Stimulated activated CD4-positive, alpha-beta T cell treated with anti-CD3 and anti-CD28 coated beads, TNF-alpha, amount 100 ng/mL, for 48 hours (primary cell): Measurements from ENCODE around the gene DPP6.

Source experiments
- DNase-seq, 3 donors: peaks; one replicate each; pipeline ENCODE4 v3.0.0-alpha.2; 2020; ENCODE audit warnings: low read depth in 3 of 3

Gene DPP6

DNA sequence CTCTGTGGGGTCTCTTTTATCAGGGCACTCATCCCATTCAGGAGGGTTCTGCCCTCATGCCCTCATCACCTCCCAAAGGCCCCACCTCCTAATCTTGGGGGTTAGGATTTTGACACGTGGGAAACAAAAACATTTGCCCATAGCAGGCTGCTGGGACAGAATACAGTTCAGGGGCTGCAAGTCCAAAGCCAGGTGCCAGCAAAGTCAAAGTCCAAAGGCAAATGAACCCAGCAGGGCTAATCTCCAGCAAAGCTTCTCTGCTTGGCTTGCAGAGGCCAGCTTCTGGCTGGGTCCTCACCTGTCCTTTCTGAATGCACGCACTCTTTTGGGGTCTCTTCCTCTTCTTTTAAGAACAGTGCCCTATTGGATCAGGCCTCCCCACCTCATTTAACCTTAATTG lies 359.9 kb downstream of the DPP6 start:
- no peak for DNase-seq

DNA sequence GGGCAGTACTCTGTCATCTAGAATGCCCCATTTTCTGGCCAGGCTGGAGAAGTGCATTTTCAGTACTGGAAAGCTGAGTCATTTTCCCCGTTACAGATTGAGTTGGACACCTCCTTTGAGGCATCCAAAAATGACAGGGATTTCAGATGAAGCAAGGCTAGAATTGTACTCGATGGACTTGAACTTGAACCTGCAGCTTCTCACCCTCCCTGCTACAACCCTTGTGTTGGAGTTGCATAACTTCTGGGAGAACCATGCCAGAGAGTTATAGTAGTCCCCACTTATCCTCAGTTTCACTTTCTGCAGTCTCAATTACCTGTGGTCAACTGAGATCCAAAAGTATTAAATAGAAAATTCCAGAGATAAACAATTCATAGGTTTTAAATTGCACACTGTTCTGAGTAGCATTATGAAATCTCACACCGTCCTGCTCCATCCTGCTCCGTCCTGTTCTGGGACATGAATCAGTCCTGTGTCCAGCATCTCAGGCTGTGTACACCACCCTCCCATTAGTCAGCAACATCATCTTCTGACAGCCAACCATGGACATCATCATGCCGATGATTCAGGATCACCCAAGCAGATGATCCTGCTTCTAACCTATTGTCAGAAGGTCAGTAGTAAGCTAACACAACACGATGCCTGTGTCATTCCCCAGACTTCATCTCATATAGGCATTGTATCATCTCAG lies 363.7 kb downstream of the DPP6 start:
- DNase-seq, result no peak

DNA sequence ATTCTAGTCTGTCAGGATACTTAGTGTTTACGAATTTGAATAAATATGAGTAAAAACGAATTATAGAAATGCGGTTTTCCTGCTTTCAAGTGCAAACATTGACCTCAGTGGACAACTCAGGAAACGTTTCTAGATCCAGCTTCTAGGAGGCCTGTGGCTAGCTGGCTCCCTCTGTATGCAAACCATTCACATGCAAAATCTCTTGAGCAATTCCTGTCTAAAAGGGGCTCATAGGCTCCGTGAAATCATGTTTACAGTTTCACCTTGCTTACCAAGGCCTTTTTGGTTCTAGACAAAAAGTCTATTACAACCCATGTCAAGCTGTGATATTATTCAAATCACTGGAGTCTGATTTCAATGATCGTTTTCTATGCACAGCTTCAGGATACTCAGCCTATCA lies 364.5 kb downstream of the DPP6 start:
- DNase-seq, result no peak

DNA sequence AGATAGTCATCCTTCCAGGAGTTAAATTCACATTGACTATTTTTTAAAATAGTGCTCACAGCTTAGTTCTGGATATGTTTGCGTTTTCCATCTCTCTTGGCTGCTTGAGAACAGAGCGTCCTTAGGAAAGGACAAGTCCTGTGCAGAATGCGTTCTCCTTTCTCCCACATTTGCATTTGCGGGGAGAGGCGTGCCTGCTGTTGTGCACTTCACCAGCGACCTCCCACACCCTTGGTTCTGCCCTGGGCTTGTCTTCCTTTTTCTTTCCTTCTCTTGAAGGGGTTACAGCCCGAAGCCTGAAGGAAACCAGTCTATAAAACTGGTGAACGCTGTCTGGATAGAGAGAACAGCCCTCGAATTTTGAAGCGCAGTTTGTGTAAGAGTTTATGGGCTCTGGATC lies 367.1 kb downstream of the DPP6 start:
- no peak for DNase-seq

DNA sequence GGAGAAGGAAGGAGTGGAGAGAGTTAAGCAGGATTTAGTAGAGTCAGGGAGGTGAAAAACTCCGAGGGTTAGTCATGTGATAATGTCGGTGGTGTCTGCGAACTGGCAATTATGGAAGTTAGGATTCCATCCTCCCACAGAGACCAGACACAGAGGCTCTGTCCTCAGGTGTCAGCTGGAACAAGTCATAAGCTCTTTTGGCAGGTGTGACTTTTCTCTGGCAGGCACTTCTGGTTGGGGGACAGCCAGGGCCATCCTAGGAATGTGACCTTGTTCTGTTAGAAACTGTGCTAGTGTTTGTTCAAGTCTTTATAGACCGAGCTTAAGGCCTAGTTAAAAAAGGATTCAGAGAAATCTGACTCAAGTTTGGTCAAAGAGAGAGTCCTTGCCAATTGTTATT lies 371.0 kb downstream of the DPP6 start:
- no peak for DNase-seq

DNA sequence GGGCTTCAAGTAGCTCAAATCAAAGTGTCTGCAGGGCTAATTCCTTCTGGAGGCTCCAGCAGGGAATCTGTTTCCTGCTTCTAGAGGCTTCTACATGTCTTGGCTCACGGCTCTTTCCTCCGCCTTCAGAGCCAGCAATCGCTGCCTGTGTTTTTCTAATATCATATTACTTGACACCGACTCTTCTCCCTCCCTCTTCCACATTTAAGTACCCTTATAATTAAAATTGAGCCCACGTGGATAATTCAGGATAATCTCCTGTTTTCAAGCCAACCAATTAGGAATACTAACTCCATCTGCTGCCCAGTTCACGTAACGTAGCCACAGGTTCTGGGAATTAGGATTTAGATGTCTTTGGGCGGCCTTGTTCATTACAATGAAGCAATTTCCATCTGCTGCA lies 372.2 kb downstream of the DPP6 start:
- no peak for DNase-seq

DNA sequence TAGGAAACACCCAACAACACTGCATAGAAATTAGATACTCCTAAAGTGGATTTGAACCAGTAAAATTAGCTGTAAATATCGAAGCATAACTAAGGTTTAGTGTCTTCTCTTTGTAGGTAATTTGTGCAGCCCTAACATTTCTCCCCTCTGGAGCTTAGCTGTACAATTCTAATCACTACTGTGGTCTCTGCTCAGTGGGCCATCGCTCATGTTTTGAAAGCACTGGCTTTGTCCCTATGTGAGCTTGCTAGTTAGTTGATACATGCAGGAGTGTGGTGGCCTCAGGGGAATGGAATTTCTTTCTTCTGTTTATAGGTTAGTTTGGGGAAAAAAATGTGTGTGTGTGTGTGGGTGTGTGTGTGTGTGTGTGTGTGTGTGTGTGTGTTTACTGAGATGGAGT lies 373.1 kb downstream of the DPP6 start:
- no peak for DNase-seq

DNA sequence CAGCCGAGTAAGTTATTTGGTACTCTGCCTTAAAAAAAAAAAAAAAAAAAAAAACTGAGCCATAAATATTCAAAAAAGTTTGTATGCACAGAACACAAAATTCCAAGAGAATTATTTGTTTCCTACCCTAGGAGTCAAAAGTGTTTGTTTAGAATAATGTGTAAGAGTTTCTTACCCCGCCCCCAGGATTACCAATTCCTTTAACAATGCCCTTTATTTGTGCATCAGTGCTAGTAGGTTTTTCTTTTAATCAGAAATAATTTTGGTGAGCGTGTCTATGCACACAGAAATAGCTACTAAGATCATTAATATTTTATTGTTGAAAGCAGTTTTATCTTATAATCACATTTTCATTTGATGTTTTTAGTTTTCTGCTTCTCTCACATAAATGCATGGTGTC lies 374.6 kb downstream of the DPP6 start:
- no peak for DNase-seq

DNA sequence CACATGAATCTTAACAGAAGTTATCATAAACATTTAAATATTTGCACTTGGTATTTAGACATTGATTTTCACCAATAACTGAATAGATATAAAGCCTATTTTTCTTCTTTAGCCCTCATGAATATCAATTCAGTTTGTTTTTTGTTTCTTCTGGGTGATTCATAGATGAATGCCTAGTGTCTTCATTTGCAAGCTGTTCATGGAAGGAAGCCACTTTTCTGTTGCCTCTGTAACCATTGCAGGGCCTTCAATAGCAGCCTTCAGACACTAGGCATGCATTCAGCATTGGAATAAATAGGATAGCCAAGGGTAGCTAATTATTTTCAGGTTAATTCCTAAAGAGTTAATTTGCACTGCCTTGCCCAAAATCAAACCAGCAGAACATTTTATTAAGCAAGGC lies 375.3 kb downstream of the DPP6 start:
- DNase-seq, result no peak

DNA sequence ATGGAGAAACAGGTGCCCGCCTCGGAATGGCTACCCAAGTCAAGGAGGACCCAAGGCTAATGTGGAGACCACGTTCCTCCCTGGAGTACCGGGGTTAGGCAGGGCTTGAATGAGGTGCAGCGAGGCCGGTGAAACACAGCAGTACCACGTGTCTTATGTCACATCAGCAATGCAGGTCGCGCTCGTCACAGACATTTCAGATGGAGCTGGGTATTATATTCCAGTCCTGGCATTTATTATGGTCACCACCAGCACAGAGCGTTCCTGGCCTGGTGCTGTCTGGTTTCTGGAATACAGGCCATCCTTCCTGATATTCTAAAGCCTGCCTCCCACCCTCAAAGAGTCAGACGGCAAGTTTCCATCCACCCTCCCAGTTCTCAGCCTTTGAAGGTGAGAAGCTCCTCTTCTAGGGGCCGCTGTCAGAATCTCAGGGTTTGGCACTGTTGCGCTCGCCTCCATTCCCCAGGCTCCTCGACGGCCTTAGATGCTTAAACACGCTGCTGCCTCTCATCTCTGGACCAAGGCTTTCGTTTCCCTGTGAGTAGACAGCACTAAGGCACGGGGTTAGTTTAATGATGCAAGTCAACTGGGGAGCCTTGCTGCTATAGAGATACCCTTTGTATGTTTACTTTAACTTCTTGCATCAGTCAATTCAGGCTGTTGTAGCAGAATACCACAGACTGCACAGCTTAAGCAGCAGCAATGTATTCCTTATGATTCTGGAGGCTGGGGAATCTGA lies 377.6 kb downstream of the DPP6 start:
- DNase-seq, result no peak

DNA sequence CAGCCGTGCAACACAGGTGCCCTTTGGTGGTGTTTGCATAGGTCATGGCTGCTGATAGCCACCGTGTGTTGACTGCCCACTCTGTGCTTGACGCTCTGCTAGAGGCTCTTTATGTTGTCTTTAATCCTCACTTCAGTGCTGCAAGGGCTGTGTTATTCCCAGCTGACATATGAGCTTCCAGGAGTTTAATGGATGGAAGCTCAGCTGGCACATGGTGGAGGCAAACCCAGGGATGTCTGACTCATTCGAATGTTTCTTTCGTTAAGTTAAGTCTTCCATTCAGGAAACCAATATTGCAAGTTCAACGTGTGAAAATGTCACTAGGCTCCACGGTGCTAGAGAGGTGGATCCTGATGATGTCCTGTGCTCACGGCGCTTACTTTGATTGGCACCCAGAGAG lies 378.4 kb downstream of the DPP6 start:
- no peak for DNase-seq

DNA sequence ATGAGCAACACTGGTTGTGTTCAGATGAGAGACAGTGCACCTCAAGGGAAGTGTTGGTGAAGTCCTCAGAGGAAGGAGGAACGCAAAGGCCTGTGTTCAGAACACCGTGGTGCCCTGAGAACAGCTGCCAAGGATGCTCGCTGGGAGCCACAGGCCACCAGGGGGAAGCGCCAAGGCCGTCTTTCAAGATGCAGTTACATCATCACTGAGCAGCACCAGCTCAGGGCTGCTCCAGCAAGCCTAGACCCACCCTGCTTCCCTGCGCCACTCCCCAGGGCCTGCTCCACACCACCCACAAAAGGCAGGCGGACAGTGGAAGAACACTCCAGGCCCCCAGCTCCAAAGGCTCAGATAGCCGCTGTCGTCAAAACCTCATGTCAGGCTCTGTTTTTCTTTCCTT lies 378.8 kb downstream of the DPP6 start:
- no peak for DNase-seq

DNA sequence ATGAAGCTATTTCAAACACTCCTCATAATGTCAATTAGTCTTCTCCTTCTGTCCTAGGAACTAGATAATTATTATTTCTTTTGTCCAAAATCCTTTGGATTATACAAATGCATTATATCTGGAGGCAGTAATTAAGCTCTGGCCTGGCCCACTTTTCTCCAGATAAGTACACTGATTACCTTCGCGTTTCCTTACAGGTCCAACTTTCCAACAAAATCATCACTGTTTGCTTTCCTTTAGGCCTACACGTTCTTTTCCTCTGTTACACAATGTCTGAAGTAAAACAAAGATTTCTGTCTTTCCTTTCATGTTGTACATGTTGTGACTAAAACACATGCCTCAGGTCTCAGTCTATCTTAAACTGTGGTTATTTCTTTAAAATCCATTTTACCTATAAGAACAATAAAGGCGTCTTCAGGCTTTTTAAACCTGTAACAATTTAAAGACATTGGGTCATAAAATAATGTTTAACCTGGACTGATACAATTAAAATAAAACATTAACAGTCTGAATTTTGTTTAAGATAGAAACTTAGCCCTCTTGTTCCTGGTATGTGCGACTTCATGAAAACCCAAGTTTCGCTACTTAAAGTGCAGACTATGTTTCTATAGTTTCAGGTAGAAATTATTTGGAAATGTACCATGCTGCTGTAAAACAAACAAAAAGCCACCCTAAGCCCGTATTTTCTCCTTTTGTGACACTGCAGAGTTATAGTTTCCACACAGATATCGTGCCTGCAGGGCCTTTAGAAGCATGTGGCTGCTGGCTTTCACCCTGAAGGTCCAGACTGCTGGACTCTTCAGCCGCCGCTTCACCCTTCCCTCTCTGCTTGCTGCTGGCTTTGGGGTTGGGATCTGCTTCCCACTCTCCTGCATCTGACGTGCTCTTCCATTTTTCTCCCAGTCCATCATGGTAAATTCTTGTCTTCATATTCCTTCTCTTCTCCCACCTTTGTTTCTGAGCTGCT lies 381.7 kb downstream of the DPP6 start:
- no peak for DNase-seq

DNA sequence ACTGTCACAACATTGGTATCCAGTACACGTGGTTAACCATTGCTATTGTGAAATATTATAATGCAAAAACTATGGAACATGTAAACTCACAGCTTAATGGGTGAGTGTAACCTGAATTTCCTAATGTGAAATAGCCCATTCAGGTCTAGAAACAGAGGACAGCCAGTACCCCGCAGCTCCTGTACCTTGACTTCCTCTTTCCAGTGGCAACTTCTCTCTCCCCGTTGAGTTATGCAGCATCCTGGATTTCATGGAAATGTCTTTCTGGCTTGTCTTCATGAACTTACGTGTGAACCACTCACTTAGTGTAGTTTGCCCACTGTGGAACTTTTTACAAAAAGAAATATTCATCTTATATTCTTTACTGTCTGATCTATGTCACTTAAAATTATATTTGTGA lies 384.4 kb downstream of the DPP6 start:
- no peak for DNase-seq

DNA sequence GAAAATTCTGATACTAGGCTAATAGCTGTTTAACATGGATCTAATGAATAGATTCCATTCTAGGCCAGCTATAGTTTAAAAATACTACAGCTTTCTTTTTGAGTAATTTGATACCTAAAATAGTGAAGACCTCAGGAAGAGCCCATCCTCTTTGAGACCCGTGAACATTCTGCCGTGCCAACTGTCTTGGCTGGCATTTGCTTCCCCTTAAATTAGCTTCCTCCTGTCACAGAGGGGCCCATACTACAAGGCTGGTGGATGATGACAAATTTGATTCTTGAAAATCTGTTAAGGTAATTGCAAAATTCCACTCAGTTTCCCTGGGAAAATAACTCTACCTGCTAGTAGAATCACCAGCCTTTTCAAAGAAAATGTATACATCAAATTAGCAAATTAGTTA lies 385.0 kb downstream of the DPP6 start:
- DNase-seq, result no peak

DNA sequence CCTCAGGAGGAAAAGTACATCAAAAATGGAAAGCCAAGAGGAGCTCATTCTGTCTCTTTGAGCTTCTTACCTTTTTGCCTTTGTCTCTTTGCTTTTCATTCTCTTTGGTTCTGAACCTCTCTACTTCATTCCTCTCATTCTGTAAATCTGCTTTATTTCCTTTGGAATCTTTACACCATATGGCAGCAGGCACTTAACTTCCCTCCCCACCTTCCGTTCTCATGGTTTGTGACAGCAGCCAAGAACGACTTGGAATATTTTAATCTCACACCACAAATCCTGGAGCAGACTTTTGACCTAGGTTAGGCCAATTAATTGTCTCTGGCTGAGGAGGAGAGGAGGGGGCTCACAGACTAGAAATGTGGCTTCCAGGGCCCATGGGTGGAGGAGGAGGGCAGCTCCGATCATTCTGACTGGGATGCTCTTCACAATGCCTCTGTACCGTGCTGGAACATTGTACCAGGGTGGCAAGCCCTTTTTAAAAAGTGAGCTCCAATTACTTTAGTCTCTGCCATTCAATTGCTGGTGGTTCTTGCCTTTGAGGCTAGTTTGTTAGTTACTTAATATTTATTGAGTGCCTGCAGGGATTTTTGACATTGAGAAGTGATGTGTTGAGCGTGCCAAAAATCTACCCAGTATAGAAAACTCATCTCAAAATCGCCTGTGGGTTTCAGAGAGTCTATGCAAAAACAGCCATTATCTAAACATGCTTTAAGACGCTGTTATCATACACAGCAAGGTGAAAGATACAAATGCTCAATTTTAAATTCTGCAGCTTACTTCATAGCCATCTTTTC lies 386.6 kb downstream of the DPP6 start:
- DNase-seq, result no peak

DNA sequence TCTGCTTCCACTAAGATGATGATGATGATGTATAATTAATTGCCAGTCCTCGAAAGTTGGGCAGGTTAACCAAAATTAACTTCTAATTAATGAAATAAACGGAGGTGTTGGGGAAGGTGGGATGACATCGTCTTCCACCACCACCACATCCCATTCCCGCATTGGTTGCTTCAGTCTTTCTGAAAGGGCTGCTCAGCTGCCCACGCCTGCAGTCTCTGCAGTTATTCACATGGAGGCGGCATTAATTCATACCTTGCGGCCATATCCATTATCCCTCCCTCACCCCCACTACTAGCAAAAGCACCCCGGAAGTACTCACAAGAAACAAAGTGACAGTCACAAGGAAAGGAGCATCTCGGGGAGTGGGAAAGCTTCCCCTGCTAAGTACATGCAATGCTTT lies 387.9 kb downstream of the DPP6 start:
- no peak for DNase-seq

DNA sequence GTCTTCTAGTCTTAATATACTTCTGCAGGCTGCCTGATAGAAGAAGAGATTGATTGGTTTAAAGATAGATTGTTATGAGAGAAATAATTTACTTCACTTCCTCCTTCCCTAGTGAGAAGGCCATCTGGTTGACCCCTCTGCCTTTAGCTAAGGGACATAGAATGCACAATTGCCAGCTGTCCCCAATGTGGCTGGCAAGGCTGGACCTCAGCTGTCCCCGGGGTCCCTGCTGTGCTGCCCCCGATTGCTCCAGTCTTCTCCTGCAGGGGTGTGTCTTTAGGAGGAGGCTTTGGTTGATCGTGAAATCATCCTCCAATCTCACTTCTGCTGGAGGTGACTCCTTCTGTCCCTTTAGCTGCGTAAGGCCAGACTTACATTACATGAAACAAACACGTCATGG lies 388.5 kb downstream of the DPP6 start:
- no peak for DNase-seq

DNA sequence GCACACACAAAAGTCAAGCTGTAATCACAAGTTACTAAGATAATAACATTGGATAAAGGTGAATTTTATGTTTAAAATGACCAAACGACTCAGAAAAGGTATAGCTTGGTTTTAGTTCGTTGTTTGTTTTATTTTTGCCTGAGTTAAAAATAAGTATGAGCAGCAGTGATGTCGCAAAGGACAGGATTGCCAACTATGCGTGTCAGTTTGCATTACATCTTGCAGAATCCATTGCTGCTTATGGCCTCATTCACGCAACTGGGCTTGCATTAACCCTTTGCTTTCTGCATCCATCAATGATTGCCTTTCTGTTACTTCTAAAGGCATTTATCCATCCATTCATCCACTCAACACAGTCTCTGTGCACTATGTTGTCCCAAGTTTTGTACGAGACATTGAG lies 389.6 kb downstream of the DPP6 start:
- DNase-seq, result no peak

DNA sequence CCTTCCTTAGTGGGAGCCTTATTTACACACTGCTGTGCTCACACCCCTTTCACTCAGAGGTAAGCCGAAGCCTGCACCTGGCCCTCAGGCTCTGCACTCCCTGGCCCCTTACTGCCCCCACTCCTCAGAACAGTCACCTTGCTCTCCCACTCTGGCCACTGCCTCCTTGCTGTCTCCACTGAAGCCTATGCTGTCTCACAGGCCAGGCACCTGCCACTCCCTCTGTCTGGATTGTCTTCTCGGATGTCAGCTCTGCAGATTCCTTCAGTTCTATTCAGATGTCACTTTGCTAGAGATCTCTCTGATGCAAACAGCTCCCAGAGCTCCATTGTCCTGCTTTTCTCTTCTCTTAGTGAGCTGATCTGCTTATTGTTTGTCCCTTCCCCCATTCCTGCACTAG lies 390.7 kb downstream of the DPP6 start:
- no peak for DNase-seq

DNA sequence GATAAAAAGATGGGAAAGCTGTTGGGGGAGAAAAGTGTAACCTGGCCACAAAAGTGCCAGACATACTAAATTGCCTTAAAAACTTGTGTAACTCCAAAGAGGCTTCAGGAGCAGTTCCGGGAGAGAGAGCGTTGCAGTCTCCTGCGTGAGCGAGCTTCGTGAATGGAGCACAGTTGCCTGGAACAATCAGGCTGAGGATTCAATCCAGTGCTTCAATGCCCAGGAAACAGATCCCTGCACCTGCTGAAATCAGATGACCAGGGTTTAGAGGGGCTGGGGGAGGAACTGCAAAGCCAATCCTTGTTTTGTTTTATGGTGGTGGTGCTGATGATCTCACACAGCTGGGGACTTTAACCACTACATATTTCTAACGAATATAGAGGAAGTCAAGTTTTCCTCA lies 398.3 kb downstream of the DPP6 start:
- DNase-seq, result no peak
